KMS-11 (cell line): ENCODE measurements around the gene XRCC1.

ENCODE experiments used
- H2AFZ ChIP-seq: fragments of 200-600 bp; sonication (generic); 2 replicates; pipeline ENCODE4 v1.6.1; 2016; ENCODE audit warnings: antibody characterized with exemption, mixed run types, low read depth
- H3K27ac ChIP-seq: fragments of 200-600 bp; sonication (generic); 2 replicates; pipeline ENCODE4 v1.6.1; 2016; ENCODE audit warnings: mild to moderate bottlenecking, mixed run types
- H3K27me3 ChIP-seq: fragments of 200-600 bp; sonication (generic); 2 replicates; pipeline ENCODE4 v1.6.1; 2017; ENCODE audit warnings: mild to moderate bottlenecking, low read depth, mixed run types, moderate library complexity; ENCODE audit not compliant: insufficient read depth
- H3K36me3 ChIP-seq: fragments of 200-600 bp; sonication (generic); 2 replicates; pipeline ENCODE4 v1.6.1; 2017; ENCODE audit warnings: mild to moderate bottlenecking, mixed run types; ENCODE audit not compliant: insufficient read depth
- H3K4me1 ChIP-seq: fragments of 200-600 bp; sonication (generic); 2 replicates; pipeline ENCODE4 v1.6.1; 2016; ENCODE audit warnings: mild to moderate bottlenecking, low read depth, mixed run types; ENCODE audit not compliant: poor library complexity, severe bottlenecking
- H3K4me2 ChIP-seq: fragments of 200-600 bp; sonication (generic); 2 replicates; pipeline ENCODE4 v1.7.0; 2016; ENCODE audit warnings: mild to moderate bottlenecking, mixed run types
- H3K4me3 ChIP-seq: fragments of 200-600 bp; sonication (generic); IDR thresholded peaks from 2 replicates; pipeline ENCODE4 v1.6.1; 2017; ENCODE audit warnings: low read depth, low read length, mixed read lengths; ENCODE audit not compliant: insufficient read depth
- H3K79me2 ChIP-seq: fragments of 200-600 bp; sonication (generic); 2 replicates; pipeline ENCODE4 v1.6.1; 2016; ENCODE audit warnings: low read depth, mixed run types; ENCODE audit not compliant: insufficient read depth
- H3K9ac ChIP-seq: fragments of 200-600 bp; sonication (generic); 2 replicates; pipeline ENCODE4 v1.6.1; 2016; ENCODE audit warnings: mild to moderate bottlenecking, mixed run types
- H4K20me1 ChIP-seq: fragments of 200-600 bp; sonication (generic); 2 replicates; pipeline ENCODE4 v1.6.1; 2016; ENCODE audit warnings: mild to moderate bottlenecking, mixed run types; ENCODE audit not compliant: insufficient read depth
- TF ChIP-seq, protein P1 (sequence below): fragments of 200-600 bp; sonication (generic); conservative IDR thresholded peaks from 2 replicates; pipeline ENCODE4 v1.6.1; 2017; ENCODE audit warnings: low read depth, mild to moderate bottlenecking, antibody characterized with exemption, low read length, moderate library complexity, mixed read lengths

XRCC1 gene

DNA sequence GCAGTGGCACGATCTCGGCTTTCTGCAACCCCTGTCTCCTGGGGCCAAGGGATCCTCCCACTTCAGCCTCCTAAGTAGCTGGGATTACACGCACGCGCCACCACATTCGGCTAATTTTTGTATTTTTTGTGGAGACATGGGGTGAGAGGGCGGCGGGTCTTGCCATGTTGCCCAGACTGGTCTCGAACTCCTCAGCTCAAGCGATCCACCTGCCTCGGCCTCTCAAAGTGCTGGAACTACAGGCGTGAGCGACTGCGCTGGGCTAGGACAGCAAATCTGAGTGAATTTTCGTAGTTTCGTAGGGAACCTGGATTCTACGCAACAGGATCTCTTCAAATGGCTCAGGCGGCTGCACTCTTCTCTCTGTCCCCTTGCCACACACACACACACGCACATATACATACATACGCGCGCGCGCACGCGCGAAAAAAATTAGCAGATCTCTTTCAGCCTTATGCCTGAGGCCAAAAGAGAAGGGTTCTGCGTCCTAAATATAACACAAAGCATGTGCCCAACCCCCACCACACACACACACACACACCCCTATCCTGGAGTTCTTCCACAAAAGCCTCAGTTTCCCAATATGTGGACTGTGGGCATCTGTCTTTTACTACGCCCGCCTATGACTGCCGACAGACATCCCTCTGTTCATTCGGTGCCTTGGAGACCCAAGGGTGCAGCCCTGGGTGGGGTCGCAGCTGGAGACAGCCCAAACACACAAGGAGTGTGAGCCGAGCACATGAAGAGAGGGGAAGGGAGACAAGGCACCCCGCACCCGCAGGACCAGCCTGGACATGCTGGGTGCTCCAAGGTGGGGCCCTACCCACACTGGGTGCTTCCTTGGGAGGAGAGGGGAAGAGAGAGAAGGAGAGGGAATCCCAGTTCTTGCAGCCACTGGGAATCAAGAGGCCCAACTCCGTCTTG, 890 bp upstream of the XRCC1 start:
- Histone ChIP-seq H2AFZ (peak overlapping the region; percentile 88), H4K20me1 (no peaks in the 10 kb centered on the region), H3K4me2 (peak overlapping the region; percentile 84), H3K27ac (peak overlapping the region; percentile 22; the same call in 1 of the 2 replicates), H3K4me3 (no peak overlapping the region), H3K27me3 (no peaks in the 10 kb centered on the region; the same call in 1 of the 2 replicates), H3K79me2 (peaks cover 4% of the 10 kb centered on the region; the same call in 1 of the 2 replicates), H3K4me1 (peaks cover 11% of the 10 kb centered on the region), H3K9ac (peak overlapping the region; percentile 35; the same call in 1 of the 2 replicates), H3K36me3 (no peaks in the 10 kb centered on the region)
- TF ChIP-seq, protein P1, sequence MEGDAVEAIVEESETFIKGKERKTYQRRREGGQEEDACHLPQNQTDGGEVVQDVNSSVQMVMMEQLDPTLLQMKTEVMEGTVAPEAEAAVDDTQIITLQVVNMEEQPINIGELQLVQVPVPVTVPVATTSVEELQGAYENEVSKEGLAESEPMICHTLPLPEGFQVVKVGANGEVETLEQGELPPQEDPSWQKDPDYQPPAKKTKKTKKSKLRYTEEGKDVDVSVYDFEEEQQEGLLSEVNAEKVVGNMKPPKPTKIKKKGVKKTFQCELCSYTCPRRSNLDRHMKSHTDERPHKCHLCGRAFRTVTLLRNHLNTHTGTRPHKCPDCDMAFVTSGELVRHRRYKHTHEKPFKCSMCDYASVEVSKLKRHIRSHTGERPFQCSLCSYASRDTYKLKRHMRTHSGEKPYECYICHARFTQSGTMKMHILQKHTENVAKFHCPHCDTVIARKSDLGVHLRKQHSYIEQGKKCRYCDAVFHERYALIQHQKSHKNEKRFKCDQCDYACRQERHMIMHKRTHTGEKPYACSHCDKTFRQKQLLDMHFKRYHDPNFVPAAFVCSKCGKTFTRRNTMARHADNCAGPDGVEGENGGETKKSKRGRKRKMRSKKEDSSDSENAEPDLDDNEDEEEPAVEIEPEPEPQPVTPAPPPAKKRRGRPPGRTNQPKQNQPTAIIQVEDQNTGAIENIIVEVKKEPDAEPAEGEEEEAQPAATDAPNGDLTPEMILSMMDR: no peak

DNA sequence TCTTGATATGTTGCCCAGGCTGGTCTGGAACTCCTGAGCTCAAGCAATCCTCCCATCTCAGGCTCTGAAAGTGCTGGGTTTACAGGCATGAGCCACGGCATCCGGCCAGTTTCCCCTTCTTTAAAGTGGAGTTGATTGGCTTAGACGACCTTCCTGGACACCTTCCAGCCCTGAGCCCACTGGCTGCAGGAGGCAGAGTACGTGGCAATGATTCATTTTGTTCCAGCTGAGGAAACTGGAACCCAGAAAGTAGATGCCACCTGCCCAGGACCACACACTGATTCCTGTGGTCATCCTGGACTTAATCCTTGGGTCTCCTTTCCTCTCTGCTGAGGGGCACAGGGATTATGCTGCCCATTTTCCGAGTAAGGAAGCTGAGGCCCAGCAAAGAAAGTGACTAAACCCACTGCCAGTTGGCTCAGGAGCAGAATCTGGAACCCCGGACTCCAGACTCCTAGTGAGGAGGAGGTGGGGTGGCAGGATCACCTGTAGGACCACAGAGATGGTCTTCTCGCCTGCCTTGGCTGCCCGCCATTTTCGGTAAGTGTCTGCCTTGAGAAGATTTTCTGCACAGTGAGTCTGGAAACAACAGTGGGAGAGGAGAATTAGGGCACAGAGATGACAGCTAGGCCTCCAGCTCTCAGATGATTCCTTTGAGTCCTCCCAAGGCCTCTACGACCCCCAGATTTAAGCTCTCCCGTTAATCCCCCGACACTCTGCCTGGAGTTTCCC, 737 bp downstream of the XRCC1 start:
- H4K20me1 ChIP-seq: no peaks in the 10 kb centered on the region
- H3K4me3 ChIP-seq: peak overlapping the region; percentile 82
- H3K36me3 ChIP-seq: no peaks in the 10 kb centered on the region
- peak overlapping the region; percentile 94 for H2AFZ ChIP-seq
- peaks cover 22% of the 10 kb centered on the region for H3K4me1 ChIP-seq
- peak overlapping the region; percentile 70 for H3K27ac ChIP-seq
- TF ChIP-seq, protein P1: no peak
- no peaks in the 10 kb centered on the region; the same call in 1 of the 2 replicates for H3K27me3 ChIP-seq
- peaks cover 7% of the 10 kb centered on the region; the same call in 1 of the 2 replicates for H3K79me2 ChIP-seq
- H3K4me2 ChIP-seq: peak overlapping the region; percentile 74
- peak overlapping the region; percentile 88 for H3K9ac ChIP-seq

DNA sequence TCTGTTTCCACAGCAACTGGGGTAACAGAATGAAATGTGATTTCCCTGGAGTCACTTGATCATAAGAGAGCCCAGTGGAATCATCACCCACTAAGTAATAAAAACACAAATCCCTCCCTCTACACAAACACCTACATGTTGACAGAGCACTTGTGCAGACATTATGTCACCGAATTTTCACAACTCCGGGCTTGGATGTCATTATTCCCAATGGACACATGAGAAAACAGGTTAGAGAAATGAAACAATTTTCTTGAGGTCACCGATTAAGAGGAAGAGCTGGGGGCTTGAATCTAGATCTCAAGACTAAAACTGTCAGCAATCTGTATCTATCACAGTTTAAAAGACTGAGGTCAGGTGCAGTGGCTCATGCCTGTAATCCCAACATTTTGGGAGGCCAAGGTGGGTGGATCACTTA, 3.1 kb downstream of the XRCC1 start:
- H3K9ac ChIP-seq: no peak overlapping the region
- no peak overlapping the region for H2AFZ ChIP-seq
- TF ChIP-seq, protein P1: no peak
- no peaks in the 10 kb centered on the region for H3K36me3 ChIP-seq
- H3K79me2 ChIP-seq: peaks cover 8% of the 10 kb centered on the region; the same call in 1 of the 2 replicates
- H3K4me3 ChIP-seq: no peak overlapping the region
- H4K20me1 ChIP-seq: no peaks in the 10 kb centered on the region
- no peaks in the 10 kb centered on the region; the same call in 1 of the 2 replicates for H3K27me3 ChIP-seq
- H3K27ac ChIP-seq: no peak overlapping the region
- H3K4me1 ChIP-seq: peaks cover 23% of the 10 kb centered on the region
- no peak overlapping the region for H3K4me2 ChIP-seq

DNA sequence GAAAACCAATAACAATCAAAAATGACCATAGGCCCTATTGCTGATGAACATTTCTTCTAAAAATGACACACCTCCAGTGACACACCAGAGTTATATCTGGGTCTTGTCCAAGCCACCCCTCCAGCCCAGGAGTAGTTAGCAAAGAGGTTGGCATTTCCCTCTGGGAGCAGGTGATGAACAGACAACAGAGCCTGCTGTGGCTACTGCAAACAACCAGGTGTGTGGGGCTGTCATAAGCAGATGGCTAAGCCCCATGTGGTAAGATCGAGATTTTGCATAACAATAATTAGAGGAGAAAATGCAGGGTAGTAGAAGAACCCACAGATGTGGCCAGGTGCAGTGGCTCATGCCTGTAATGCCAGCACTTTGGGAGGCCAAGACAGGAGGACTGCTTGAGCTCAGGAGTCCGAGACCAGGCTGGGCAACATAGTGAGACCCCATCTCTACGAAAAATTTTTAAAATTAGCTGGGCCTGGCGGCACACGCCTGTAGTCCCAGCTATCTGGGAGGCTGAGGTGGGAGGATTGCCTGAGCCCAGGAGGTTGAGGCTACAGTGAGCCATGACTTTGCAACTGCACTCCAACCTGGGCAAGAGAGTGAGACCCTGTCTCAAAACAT, 5.0 kb downstream of the XRCC1 start:
- Histone ChIP-seq H3K9ac (no peak overlapping the region), H3K4me3 (no peak overlapping the region), H3K27me3 (no peaks in the 10 kb centered on the region), H3K36me3 (no peaks in the 10 kb centered on the region), H3K4me1 (peaks cover 18% of the 10 kb centered on the region), H3K27ac (peak overlapping the region; percentile 26; the same call in 1 of the 2 replicates), H3K79me2 (peaks cover 8% of the 10 kb centered on the region; the same call in 1 of the 2 replicates), H4K20me1 (no peaks in the 10 kb centered on the region), H3K4me2 (no peak overlapping the region; the same call in 1 of the 2 replicates), H2AFZ (no peak overlapping the region)
- TF ChIP-seq, protein P1: no peak
